Measurements from ENCODE around the gene BANF1.
A peak's percentile ranks its signal among the peaks of the same experiment; 100 is the strongest.

Gene BANF1, protein sequence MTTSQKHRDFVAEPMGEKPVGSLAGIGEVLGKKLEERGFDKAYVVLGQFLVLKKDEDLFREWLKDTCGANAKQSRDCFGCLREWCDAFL

GRCh38 chr11:66001942-66002647 lies at the start of gene BANF1, which contains the start of gene EIF1AD:
BANF1 (plus strand) TSS chr11:66002503; CDS start chr11:66003251, 748 bp downstream.
EIF1AD (minus strand) TSS chr11:66002157; CDS start chr11:66000389, 1,768 bp downstream.
- peak; percentile 97 for DNase-seq

- no peak for DNase-seq
These were observed 48.8 kb upstream of the BANF1 start for GRCh38 chr11:65953471-65953870.

- DNase-seq, result no peak
These were observed 47.5 kb upstream of the BANF1 start for GRCh38 chr11:65954771-65955170.

DNA sequence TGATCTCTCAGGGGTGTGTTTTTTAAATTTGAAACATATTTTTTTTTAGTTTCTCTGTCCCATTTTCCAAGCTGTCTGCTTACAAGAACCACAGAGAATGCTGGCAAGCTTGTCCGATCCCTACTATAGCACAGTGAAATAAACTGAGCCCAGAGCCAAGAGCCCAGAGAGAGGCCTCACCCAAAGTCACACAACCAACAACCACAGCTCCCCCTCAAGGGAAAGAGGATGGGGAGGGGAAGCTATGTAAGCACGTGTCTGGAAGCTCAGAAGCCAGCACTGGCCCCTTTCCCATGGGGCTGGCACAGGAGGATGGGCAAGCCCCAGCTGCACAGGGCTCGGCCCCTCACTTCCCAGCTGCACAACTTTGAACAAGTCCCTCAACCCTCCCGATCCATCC lies 44.0 kb upstream of the BANF1 start:
- DNase-seq, result no peak

DNA sequence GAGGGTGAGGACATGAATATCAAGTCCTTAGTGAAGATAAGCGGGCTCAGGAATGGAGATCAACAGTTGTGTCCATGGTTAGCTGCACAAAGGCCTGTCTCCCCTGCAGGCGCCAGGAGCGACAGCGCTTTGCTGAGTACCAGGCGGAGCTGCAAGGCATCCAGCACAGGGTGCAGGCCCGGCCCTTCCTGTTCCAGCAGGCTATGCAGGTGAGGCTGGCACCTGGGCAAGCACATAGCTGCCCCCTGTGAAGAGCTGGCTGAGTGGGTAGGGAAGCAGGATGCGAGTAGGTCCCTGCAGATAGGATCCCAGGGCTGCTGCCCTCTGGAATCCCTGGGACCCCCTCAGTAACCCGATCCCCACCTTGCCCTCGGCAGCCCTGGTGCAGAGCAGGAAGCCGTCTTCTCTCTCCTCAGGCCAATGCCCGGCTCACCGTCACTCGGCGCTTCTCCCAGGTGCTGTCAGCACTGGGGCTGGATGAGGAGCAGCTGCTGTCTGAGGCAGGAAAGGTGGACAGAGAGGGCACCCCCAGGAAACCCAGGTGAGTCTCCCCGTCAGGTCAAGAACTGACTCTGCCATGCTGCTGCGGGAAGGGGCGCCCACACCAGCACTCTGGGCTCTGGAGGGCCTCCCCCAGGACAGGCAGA lies 43.4 kb upstream of the BANF1 start:
- no peak for DNase-seq

GRCh38 chr11:65960824-65961266 lies 41.5 kb upstream of the BANF1 start:
- DNase-seq, result no peak

- peak; percentile 99 for DNase-seq
These were observed 40.8 kb upstream of the BANF1 start, which contains the start of gene SART1 for GRCh38 chr11:65961267-65962140. SART1 (plus strand) TSS chr11:65961734; CDS start chr11:65961781, 47 bp downstream.

GRCh38 chr11:65962141-65962564 lies 40.1 kb upstream of the BANF1 start:
- DNase-seq, result no peak

- no peak for DNase-seq
These were observed 37.4 kb upstream of the BANF1 start for GRCh38 chr11:65964906-65965305.

DNA sequence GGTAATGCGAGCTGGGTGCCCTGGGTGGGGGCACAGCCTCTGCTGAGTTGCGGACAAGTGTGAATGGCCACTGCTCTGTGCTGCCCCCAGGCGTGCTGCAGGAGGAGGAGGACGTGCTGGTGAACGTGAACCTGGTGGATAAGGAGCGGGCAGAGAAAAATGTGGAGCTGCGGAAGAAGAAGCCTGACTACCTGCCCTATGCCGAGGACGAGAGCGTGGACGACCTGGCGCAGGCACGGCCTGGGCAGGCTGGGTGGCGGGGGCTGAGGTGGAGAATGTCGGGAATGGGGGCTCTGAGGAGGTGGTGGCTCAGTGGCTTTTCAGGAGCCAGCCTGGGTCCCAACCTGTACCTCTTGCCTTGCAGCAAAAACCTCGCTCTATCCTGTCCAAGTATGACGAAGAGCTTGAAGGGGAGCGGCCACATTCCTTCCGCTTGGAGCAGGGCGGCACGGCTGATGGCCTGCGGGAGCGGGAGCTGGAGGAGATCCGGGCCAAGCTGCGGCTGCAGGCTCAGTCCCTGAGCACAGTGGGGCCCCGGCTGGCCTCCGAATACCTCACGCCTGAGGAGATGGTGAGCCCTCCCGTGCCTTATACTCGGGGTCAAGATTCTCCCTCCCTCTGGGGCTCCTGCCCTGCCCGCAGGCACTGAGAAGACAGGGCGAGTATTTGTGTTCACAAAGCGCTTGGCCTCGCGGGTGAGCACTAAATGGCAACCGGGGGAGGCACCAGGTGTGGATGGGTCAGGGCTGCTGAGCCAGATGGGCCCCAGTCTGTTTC lies 36.1 kb upstream of the BANF1 start:
- DNase-seq, result no peak

- DNase-seq, result no peak
These were observed 34.9 kb upstream of the BANF1 start for GRCh38 chr11:65967329-65967934.

GRCh38 chr11:65968600-65969482 lies 33.5 kb upstream of the BANF1 start:
- peak; percentile 7 for DNase-seq

DNA sequence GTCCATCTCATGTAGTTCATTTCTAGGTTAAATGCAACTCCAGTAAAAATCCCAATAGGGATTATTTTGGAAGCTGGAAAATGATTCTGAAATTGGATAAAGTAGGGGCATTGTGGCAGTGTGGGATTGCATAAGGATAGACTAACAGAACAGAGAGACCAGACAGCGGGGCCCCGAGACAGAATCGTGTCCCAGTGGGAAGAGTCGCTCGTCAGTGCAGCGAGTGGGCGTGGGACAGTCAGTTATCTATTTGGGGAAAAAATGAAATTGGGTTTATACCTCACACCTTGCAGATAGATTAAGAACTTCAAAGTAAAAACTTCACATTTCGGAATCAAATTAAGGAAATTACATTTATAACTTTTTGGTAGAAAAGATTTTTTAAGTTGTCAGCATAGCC lies 30.2 kb upstream of the BANF1 start:
- DNase-seq, result no peak

GRCh38 chr11:65973439-65974110 lies 28.7 kb upstream of the BANF1 start:
- DNase-seq, result no peak

- DNase-seq, result no peak
These were observed 26.5 kb upstream of the BANF1 start for GRCh38 chr11:65975771-65976170.

DNA sequence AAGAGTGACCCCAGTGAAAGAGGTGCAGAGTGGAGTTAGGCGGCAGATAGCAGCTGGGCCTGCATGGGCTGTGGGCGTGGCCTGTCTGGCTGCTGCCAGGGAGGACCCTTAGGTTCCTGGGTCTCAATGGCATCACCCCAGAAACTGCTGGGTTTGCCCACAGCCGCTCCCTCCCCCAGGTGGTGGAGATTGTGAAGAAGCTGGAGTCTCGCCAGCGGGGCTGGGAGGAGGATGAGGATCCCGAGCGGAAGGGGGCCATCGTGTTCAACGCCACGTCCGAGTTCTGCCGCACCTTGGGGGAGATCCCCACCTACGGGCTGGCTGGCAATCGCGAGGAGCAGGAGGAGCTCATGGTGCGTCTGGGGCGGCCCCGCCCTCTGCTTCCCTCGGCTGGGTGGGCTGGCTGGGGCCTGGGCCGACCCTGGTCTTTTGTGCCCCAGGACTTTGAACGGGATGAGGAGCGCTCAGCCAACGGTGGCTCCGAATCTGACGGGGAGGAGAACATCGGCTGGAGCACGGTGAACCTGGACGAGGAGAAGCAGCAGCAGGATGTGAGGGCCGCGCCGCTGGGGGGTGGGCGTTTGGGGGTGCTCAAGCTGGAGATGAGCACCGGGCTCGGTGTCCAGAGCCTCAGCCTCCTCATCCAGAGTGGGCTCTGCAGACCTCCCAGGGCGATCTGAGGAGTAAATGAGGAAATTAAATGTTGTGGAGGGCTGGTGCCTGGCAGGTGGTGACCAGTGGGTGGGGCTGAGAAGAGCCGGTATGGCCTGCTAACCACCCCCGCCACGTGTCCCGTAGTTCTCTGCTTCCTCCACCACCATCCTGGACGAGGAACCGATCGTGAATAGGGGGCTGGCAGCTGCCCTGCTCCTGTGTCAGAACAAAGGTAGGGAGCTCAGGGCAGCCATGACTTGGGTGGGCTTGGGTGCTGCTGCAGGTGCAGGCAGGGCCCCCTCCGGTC lies 25.8 kb upstream of the BANF1 start:
- DNase-seq, result no peak

DNA sequence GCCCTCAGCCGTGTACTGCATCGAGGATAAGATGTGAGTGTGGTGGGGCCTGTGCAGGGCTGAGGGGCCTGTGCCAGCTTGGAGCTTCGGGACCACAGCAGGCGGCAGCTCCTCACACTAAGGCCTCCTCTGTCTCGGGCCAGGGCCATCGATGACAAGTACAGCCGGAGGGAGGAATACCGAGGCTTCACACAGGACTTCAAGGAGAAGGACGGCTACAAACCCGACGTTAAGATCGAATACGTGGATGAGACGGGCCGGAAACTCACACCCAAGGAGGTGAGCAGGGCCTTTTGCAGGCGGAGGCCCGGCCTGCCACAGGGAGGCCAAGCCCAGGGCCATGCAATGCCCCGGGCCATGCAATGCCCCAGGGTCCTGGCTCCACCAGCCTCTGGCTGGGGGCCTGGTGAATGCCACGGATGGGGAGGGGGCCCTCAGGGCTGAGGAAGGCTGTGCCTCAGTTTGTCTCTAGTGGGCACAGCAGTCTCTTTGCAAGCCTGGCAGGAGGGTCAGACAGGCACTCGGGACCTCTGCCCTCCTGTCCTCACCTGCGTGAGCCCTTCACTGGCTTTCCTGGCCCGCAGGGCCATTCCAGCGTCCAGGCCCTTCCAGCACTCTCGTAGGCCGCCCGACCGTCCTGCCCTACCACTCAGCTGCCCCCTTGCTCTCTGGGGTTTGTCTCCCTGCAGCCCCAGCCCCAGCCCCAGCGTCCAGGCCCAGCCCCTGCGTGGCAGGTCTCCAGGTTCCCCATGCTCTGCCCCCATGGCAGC lies 24.5 kb upstream of the BANF1 start:
- DNase-seq, result no peak

Data from suppressor macrophage treated with lipopolysaccharide for 4 hours (primary cell).